NB4 (cell line): ENCODE measurements around the gene DENND4A.

Experiments used
- DNase-seq: peaks from one replicate; pipeline ENCODE4 v3.0.0; 2010; ENCODE audit warnings: low read depth
- H3K4me3 ChIP-seq: one replicate; pipeline ENCODE4 v1.5.1; 2011; ENCODE audit warnings: mild to moderate bottlenecking, low read depth, low read length, moderate library complexity
- MYC ChIP-seq: IDR thresholded peaks from 2 replicates; pipeline ENCODE4 v1.6.1; 2011; ENCODE audit warnings: low read depth, low read length
- POLR2A ChIP-seq: IDR thresholded peaks from 2 replicates; pipeline ENCODE4 v1.6.1; 2011; ENCODE audit warnings: mild to moderate bottlenecking; ENCODE audit not compliant: insufficient read length; ENCODE audit errors: extremely low read depth
- TF ChIP-seq, protein P1 (sequence below): IDR thresholded peaks from 2 replicates; pipeline ENCODE4 v1.6.1; 2011; ENCODE audit warnings: low read depth, low read length
- TF ChIP-seq, protein P2 (sequence below): IDR thresholded peaks from one replicate; pipeline ENCODE4 v1.5.1; 2012; ENCODE audit warnings: low read depth, low read length

DENND4A gene

DNA sequence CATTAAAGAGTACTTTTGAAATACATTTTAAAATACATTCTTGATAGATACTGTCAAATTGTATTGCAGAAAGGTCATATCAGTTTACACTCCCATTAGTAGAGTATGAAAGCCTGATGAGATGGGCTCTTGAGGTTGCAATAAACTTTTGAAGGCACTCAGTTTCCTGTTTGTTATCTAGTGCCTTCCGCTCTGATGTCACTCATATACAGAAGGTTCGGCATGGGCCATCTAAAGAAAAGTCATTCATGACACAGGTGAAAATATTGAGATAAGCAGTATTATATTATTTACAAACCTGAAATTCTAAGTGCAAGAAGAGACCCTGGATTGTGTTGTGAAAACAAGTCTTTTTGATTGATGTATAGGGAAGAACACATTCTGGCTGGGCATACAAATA lies 36.5 kb upstream of the DENND4A start:
- no peak overlapping the region for H3K4me3 ChIP-seq
- no peak for TF ChIP-seq POLR2A
- TF ChIP-seq, protein P1, sequence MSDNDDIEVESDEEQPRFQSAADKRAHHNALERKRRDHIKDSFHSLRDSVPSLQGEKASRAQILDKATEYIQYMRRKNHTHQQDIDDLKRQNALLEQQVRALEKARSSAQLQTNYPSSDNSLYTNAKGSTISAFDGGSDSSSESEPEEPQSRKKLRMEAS: no peak
- no peak for DNase-seq

DNA sequence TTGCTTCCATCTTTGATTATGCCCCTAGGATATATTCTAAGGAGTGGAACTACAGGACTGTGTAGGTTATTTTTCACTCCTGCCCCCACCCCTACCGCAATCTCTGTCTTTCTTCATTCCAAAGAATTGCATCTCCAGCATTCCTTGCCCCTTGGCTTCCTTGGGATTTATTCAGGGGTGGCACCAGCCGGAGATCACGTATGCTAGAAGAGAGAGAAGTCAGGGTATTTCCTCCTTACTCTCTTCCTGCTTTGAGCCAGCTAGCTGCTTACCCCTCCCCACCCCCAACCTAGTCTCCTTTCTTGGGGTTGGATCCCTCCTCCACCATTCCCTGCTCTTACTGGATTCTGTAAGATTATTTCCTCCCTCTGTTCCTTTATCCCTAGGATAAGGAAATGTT lies 35.0 kb upstream of the DENND4A start:
- TF ChIP-seq POLR2A: no peak
- no peak for TF ChIP-seq MYC
- TF ChIP-seq, protein P1: no peak
- TF ChIP-seq, protein P2, sequence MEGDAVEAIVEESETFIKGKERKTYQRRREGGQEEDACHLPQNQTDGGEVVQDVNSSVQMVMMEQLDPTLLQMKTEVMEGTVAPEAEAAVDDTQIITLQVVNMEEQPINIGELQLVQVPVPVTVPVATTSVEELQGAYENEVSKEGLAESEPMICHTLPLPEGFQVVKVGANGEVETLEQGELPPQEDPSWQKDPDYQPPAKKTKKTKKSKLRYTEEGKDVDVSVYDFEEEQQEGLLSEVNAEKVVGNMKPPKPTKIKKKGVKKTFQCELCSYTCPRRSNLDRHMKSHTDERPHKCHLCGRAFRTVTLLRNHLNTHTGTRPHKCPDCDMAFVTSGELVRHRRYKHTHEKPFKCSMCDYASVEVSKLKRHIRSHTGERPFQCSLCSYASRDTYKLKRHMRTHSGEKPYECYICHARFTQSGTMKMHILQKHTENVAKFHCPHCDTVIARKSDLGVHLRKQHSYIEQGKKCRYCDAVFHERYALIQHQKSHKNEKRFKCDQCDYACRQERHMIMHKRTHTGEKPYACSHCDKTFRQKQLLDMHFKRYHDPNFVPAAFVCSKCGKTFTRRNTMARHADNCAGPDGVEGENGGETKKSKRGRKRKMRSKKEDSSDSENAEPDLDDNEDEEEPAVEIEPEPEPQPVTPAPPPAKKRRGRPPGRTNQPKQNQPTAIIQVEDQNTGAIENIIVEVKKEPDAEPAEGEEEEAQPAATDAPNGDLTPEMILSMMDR: no peak
- no peak for DNase-seq
- H3K4me3 ChIP-seq: no peak overlapping the region

GRCh38 chr15:65824941-65825544 lies 33.0 kb upstream of the DENND4A start:
- DNase-seq: no peak
- TF ChIP-seq, protein P1: no peak
- no peak for TF ChIP-seq POLR2A
- TF ChIP-seq, protein P2: no peak
- TF ChIP-seq MYC: no peak
- H3K4me3 ChIP-seq: no peak overlapping the region

GRCh38 chr15:65824031-65824743 lies 32.1 kb upstream of the DENND4A start:
- TF ChIP-seq, protein P1: no peak
- TF ChIP-seq, protein P2: peak; percentile 50
- peak; percentile 50 for DNase-seq

DNA sequence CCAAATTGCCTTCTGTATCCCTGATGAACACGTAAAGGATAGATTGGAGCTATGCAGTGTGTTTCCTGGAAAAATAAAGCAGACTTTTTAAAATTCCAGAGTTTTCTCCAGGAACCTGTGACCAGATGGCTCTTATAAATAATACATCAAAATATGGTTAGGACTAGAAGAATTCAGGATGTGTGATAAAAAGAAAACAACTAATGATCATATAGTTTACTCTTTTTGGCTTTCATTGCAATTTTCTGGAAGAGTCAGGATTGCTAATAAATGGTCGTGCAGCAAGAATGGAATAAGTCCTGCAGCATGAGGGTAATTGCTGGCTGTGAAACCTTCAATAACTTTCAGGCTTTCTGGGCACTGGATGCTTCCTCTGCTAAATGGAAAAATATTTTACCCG lies 30.2 kb upstream of the DENND4A start:
- TF ChIP-seq POLR2A (no peak), MYC (no peak)
- TF ChIP-seq, protein P1: no peak
- TF ChIP-seq, protein P2: no peak
- no peak for DNase-seq
- H3K4me3 ChIP-seq: no peak overlapping the region

More at GRCh38 chr15:65824031-65824743, 32.1 kb upstream of the DENND4A start:
- no peak overlapping the region for H3K4me3 ChIP-seq

DNA sequence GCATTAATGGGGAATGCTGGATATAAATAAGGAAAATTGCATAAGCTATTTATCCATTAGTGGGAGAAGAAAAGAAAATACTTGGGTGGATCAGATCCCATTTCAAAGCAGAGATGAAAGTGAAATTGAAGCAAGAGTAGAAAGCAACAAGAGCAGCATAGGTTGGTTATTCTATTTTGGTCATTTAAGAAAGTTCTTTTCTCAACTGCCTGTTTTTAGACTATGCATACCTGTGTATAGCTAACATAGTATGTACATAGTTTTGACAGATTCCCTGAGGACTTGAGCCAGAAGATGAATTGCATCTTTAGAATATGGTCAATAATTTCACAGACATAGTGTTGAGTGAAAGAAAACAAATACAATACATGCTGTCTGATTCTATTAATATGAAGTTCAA lies 29.0 kb upstream of the DENND4A start:
- no peak for DNase-seq
- no peak overlapping the region for H3K4me3 ChIP-seq
- TF ChIP-seq POLR2A (no peak), MYC (no peak)
- TF ChIP-seq, protein P2: no peak
- TF ChIP-seq, protein P1: no peak
